Loucy (cell line): ENCODE measurements around the gene MTHFD2L.

Experiments
- EZH2phosphoT487 ChIP-seq: fragments of 200-600 bp; IDR thresholded peaks from 2 replicates; pipeline ENCODE4 v1.6.1; 2018; ENCODE audit warnings: antibody characterized with exemption, mild to moderate bottlenecking, moderate library complexity, borderline replicate concordance
- TF ChIP-seq, protein P1 (sequence below): fragments of 200-600 bp; sonication (generic); conservative IDR thresholded peaks from 2 replicates; pipeline ENCODE4 v1.5.1; 2014; ENCODE audit warnings: mild to moderate bottlenecking, antibody characterized with exemption, low read length

DNA sequence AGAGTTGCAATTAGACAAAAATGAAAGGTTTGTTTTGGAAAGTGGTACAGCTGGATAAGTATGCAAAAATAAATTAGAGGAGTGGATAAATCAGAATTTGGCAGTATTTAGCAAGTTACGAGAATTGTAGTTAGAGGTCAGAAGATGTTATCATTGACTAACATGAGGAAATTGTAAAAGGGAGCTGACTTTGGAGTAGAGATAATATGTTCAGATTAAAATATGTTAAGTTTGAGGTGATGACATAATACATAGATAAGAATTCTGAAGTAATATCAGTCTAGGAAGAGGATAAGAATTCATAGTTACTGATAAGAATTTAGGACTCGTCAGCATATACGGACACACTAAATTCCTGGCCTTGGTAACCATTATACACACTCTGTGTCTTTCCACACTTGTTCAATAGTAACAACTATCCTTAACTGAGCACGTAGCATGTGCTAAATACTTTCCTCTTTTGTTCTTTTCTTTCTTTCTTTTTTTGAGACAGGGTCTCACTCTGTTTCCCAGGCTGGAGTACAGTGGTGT is 146.2 kb downstream of the MTHFD2L start:
- TF ChIP-seq, protein P1, sequence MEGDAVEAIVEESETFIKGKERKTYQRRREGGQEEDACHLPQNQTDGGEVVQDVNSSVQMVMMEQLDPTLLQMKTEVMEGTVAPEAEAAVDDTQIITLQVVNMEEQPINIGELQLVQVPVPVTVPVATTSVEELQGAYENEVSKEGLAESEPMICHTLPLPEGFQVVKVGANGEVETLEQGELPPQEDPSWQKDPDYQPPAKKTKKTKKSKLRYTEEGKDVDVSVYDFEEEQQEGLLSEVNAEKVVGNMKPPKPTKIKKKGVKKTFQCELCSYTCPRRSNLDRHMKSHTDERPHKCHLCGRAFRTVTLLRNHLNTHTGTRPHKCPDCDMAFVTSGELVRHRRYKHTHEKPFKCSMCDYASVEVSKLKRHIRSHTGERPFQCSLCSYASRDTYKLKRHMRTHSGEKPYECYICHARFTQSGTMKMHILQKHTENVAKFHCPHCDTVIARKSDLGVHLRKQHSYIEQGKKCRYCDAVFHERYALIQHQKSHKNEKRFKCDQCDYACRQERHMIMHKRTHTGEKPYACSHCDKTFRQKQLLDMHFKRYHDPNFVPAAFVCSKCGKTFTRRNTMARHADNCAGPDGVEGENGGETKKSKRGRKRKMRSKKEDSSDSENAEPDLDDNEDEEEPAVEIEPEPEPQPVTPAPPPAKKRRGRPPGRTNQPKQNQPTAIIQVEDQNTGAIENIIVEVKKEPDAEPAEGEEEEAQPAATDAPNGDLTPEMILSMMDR, result no peak
- no peak for TF ChIP-seq EZH2phosphoT487
